Erythroblast (primary cell): Measurements from ENCODE around the gene CYP51A1.

Experiments
- GATA1 ChIP-seq: IDR thresholded peaks from 2 replicates; pipeline ENCODE4 v1.6.1; 2011; ENCODE audit warnings: low read depth, mild to moderate bottlenecking, control low read depth, low read length, moderate library complexity
- POLR2A ChIP-seq: IDR thresholded peaks from 2 replicates; pipeline ENCODE4 v1.6.1; 2011; ENCODE audit warnings: mild to moderate bottlenecking, low read length

DNA sequence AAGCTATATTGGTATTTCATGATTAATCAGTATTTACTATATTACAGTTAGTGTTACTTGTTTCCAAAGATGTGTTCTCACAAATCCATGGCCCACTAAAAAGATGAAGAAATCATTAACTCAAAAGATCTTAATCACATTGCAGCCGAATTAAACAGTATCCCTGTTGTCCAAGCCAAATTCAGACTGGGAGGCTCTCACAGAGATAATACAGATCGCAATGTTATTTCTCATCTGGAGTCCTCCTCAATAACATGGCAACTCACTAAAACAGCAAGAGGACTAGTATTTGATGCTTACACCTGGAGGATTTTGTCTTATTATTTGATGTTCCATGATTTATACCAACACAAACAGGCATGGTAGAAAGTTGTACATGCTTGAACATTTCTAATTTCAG is 23.4 kb downstream of the CYP51A1 start:
- TF ChIP-seq POLR2A (no peak), GATA1 (no peak)
